Stimulated activated naive CD4-positive, alpha-beta T cell treated with Interleukin-2 at 50 U/mL for 16 hours (primary cell): ENCODE results near the gene FMNL3.

Source experiments
- DNase-seq: peaks from one replicate; lab custom pipeline; 2025; lab: John Stamatoyannopoulos, UW

Gene FMNL3

GRCh38 chr12:49603721-49604120 is 103.5 kb downstream of the FMNL3 start:
- no peak for DNase-seq

GRCh38 chr12:49599961-49600360 is 107.2 kb downstream of the FMNL3 start:
- DNase-seq, result no peak

- no peak for DNase-seq
Measured at GRCh38 chr12:49598527-49598926, 108.7 kb downstream of the FMNL3 start.

GRCh38 chr12:49588721-49589516 is 118.3 kb downstream of the FMNL3 start:
- DNase-seq, result no peak

GRCh38 chr12:49588281-49588680 is 118.9 kb downstream of the FMNL3 start:
- no peak for DNase-seq

GRCh38 chr12:49587174-49587908 is 119.9 kb downstream of the FMNL3 start:
- no peak for DNase-seq
